WTC11 (cell line): ENCODE results near the gene ACTN1. TPM values are rescaled to one million over a fixed set of nuclear protein-coding genes. Genes with fewer than 3 reads are reported as not detected.

ENCODE experiments used
- ATF6 ChIP-seq: sonication (generic); formaldehyde crosslinking; IDR thresholded peaks from 2 replicates; pipeline ENCODE4 v1.8.1; 2023; ENCODE audit warnings: mild to moderate bottlenecking, missing genetic modification reagents
- CREB1 ChIP-seq: sonication (generic); formaldehyde crosslinking; IDR thresholded peaks from 2 replicates; pipeline ENCODE4 v1.8.0; 2023; ENCODE audit warnings: mild to moderate bottlenecking, missing genetic modification reagents
- CREM ChIP-seq: sonication (generic); formaldehyde crosslinking; IDR thresholded peaks from 2 replicates; pipeline ENCODE4 v1.8.1; 2022; ENCODE audit warnings: mild to moderate bottlenecking, missing genetic modification reagents, moderate library complexity
- E2F1 ChIP-seq: sonication (generic); formaldehyde crosslinking; IDR thresholded peaks from 2 replicates; pipeline ENCODE4 v1.8.0; 2022; ENCODE audit warnings: mild to moderate bottlenecking, missing genetic modification reagents
- ELF4 ChIP-seq: sonication (generic); formaldehyde crosslinking; IDR thresholded peaks from 2 replicates; pipeline ENCODE4 v1.8.1; 2022; ENCODE audit warnings: low read depth, mild to moderate bottlenecking, moderate library complexity, missing genetic modification reagents
- FOXP4 ChIP-seq: sonication (generic); formaldehyde crosslinking; IDR thresholded peaks from 2 replicates; pipeline ENCODE4 v1.8.0; 2022; ENCODE audit warnings: mild to moderate bottlenecking, missing genetic modification reagents
- HMGXB4 ChIP-seq: sonication (generic); formaldehyde crosslinking; IDR thresholded peaks from 2 replicates; pipeline ENCODE4 v1.8.1; 2023; ENCODE audit warnings: mild to moderate bottlenecking, moderate library complexity, missing genetic modification reagents
- PREB ChIP-seq: sonication (generic); formaldehyde crosslinking; IDR thresholded peaks from 2 replicates; pipeline ENCODE4 v1.8.1; 2022; ENCODE audit warnings: mild to moderate bottlenecking, missing genetic modification reagents, moderate library complexity, borderline replicate concordance
- ZBTB21 ChIP-seq: sonication (generic); formaldehyde crosslinking; IDR thresholded peaks from 2 replicates; pipeline ENCODE4 v1.8.1; 2023; ENCODE audit warnings: mild to moderate bottlenecking, missing genetic modification reagents, borderline replicate concordance
- ZNF121 ChIP-seq: sonication (generic); formaldehyde crosslinking; IDR thresholded peaks from 2 replicates; pipeline ENCODE4 v1.8.0; 2023; ENCODE audit warnings: missing genetic modification reagents
- ZNF219 ChIP-seq: sonication (generic); formaldehyde crosslinking; IDR thresholded peaks from 2 replicates; pipeline ENCODE4 v1.8.0; 2023; ENCODE audit warnings: missing genetic modification reagents, mild to moderate bottlenecking, borderline replicate concordance
- ZNF317 ChIP-seq: sonication (generic); formaldehyde crosslinking; IDR thresholded peaks from 2 replicates; pipeline ENCODE4 v1.8.1; 2023; ENCODE audit warnings: low read depth, mild to moderate bottlenecking, moderate library complexity, missing genetic modification reagents, borderline replicate concordance
- ZSCAN18 ChIP-seq: fragments of 250-450 bp; sonication (Bioruptor Pico); IDR thresholded peaks from 2 replicates; pipeline ENCODE4 v2.1.2; 2022; ENCODE audit warnings: mild to moderate bottlenecking, moderate library complexity
- total RNA-seq: library from RNA; stranded (reverse); gene quantifications from 3 replicates; pipeline ENCODE4 v1.2.3, GENCODE V29; 2021
- TF ChIP-seq, protein P1 (sequence below): sonication (generic); formaldehyde crosslinking; IDR thresholded peaks from 2 replicates; pipeline ENCODE4 v1.8.1; 2022; ENCODE audit warnings: mild to moderate bottlenecking, moderate library complexity, missing genetic modification reagents
- TF ChIP-seq, protein P2 (sequence below): fragments of 250-450 bp; sonication (Bioruptor Pico); IDR thresholded peaks from 2 replicates; pipeline ENCODE4 v1.9.0; 2021; ENCODE audit warnings: moderate library complexity, mild to moderate bottlenecking, inconsistent platforms, borderline replicate concordance

The ACTN1 gene
- total RNA-seq, 1 experiment from 2014 or later = 196 TPM

DNA sequence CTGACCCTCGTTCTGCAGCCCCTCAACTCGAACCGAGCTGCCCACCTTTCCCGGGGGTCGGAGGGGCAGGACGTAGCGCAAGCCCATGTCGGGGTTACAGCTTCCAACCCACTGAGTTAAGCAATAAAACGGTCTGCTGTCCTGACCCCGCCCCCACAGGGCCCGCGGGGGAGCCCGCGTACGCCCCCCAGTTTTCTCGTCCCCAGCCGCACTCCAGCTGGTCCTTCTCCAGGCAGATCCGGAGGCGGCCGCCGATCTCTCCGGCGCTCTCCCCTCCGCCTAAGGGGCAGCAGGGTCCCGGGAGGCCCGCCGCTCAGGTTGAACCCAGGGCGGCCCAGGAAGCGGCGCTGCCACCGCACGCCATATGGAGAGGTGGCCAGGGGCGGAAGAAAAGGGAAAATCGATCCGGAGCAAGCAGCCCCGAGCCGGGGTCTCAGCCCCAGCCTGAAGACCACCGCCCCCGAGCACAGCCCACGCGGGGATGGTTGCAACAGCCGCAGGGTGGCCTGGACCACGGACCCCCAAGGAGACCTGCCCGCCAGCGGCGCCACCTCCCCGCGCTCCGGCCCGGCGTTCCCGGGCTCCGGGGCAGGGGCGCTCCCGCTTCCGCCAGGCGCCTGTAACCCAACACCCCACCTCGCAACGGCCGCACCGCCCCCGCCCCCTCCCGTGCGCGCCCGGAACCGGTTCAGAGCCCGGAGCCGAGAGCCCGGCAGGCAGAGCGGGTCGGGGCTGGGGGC lies 760 bp downstream of the ACTN1 start (continued):
- TF ChIP-seq PREB (CRISPR knock-in tag) (no peak), ZNF219 (CRISPR knock-in tag) (no peak), ZNF317 (0 out of 2 replicates have a peak, but pooled peaks have one; percentile 24), E2F1 (CRISPR knock-in tag) (0 out of 2 replicates have a peak, but pooled peaks have one; percentile 48), ZNF121 (no peak), HMGXB4 (CRISPR knock-in tag) (peak; percentile 48; the same call in 1 of the 2 replicates), ATF6 (no peak), CREM (CRISPR knock-in tag) (no peak), ZBTB21 (CRISPR knock-in tag) (0 out of 2 replicates have a peak, but pooled peaks have one; percentile 29), CREB1 (CRISPR knock-in tag) (no peak), ZSCAN18 (no peak), ELF4 (CRISPR knock-in tag) (0 out of 2 replicates have a peak, but pooled peaks have one; percentile 12), FOXP4 (CRISPR knock-in tag) (0 out of 2 replicates have a peak, but pooled peaks have one; percentile 5)
- TF ChIP-seq, protein P1, sequence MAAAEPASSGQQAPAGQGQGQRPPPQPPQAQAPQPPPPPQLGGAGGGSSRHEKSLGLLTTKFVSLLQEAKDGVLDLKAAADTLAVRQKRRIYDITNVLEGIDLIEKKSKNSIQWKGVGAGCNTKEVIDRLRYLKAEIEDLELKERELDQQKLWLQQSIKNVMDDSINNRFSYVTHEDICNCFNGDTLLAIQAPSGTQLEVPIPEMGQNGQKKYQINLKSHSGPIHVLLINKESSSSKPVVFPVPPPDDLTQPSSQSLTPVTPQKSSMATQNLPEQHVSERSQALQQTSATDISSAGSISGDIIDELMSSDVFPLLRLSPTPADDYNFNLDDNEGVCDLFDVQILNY (CRISPR knock-in tag) = peak; percentile 64; the same call in 1 of the 2 replicates
- TF ChIP-seq, protein P2, sequence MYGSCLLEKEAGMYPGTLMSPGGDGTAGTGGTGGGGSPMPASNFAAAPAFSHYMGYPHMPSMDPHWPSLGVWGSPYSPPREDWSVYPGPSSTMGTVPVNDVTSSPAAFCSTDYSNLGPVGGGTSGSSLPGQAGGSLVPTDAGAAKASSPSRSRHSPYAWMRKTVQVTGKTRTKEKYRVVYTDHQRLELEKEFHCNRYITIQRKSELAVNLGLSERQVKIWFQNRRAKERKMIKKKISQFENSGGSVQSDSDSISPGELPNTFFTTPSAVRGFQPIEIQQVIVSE = no peak
